Sciatic nerve (tissue), 2 donors: ENCODE data around the gene NPHS1. TPM values are rescaled to one million over a fixed set of nuclear protein-coding genes. Genes with fewer than 3 reads are reported as not detected.

Source experiments
- ATAC-seq: fragments of 200-7000 bp; cut with Tn5 transposase; one replicate; pipeline ENCODE4 v1.9.1; 2020; ENCODE audit warnings: mild to moderate bottlenecking, moderate library complexity
- DNase-seq: peaks from one replicate; pipeline ENCODE4 v3.0.0-alpha.2; 2020; ENCODE audit warnings: low spot score
- intact Hi-C: fragments of 100-400 bp; cut with DNase I; formaldehyde crosslinking; loops from one replicate; pipeline ENCODE4 v1.14.2; 2022
- total RNA-seq: library from RNA; stranded (reverse); fragmentation: NEBNext Ultra II Directional; extraction: Animal tissue kit (Norgen Biotek cat#: 25700); gene quantifications from one replicate; pipeline ENCODE4 v1.2.1, GENCODE V29; 2021
- donor health status: DM: no; HTN: no; CAD: no.
- donor health status: DM: no; HTN: no; CAD: no.

NPHS1 gene
- total RNA-seq, 1 donor from 2014 or later = not detected

- DNase-seq (no peak), ATAC-seq (no peak)
- intact Hi-C loops = no loop called here
Measured at GRCh38 chr19:35780058-35780457, 72.2 kb downstream of the NPHS1 start.

GRCh38 chr19:35779033-35779432, 73.3 kb downstream of the NPHS1 start:
- no peak for ATAC-seq
- intact Hi-C loops = no loop called here

GRCh38 chr19:35777961-35778360, 74.3 kb downstream of the NPHS1 start:
- ATAC-seq (no peak), DNase-seq (no peak)
- intact Hi-C loops = no loop called here

More at GRCh38 chr19:35779033-35779432, 73.3 kb downstream of the NPHS1 start:
- DNase-seq = no peak

- peak; percentile 39 for ATAC-seq
- intact Hi-C loops = no loop called here
- no peak for DNase-seq
Measured at GRCh38 chr19:35777086-35777841, 75.0 kb downstream of the NPHS1 start.

GRCh38 chr19:35776102-35776788, 76.1 kb downstream of the NPHS1 start:
- intact Hi-C loops = no loop called here
- no peak for ATAC-seq
- DNase-seq = no peak

Other genes with a start within 250 kb of the NPHS1 start
- 13.5 TPM for gene HAUS5, start 239.8 kb downstream of the NPHS1 start, total RNA-seq
- 56.7 TPM for gene RBM42, start 223.5 kb downstream of the NPHS1 start, total RNA-seq
- gene ETV2, start 210.8 kb downstream of the NPHS1 start, total RNA-seq = 1.2 TPM
- gene COX6B1, start 204.2 kb downstream of the NPHS1 start, total RNA-seq = 211 TPM
- not detected for gene UPK1A, start 186.0 kb downstream of the NPHS1 start, total RNA-seq
- gene ZBTB32, start 147.9 kb downstream of the NPHS1 start, total RNA-seq = 0.18 TPM
- gene KMT2B, start 134.5 kb downstream of the NPHS1 start, total RNA-seq = 41.1 TPM
- gene IGFLR1, start 110.1 kb downstream of the NPHS1 start, total RNA-seq = 10.8 TPM
- gene U2AF1L4, start 107.1 kb downstream of the NPHS1 start, total RNA-seq = 22.9 TPM
- gene PSENEN, start 106.9 kb downstream of the NPHS1 start, total RNA-seq = 45.6 TPM
- gene LIN37, start 103.9 kb downstream of the NPHS1 start, total RNA-seq = 12.3 TPM
- gene HSPB6, start 95.5 kb downstream of the NPHS1 start, total RNA-seq = 79.7 TPM
- gene PROSER3, start 94.3 kb downstream of the NPHS1 start, total RNA-seq = 29.4 TPM
- gene ARHGAP33, start 76.9 kb downstream of the NPHS1 start, total RNA-seq = 26.8 TPM
- not detected for gene PRODH2, start 39.7 kb downstream of the NPHS1 start, total RNA-seq
- 0.13 TPM for gene KIRREL2, start 4.4 kb upstream of the NPHS1 start, total RNA-seq
- gene APLP1, start 16.1 kb upstream of the NPHS1 start, total RNA-seq = 14.1 TPM
- 39.3 TPM for gene NFKBID, start 48.0 kb upstream of the NPHS1 start, total RNA-seq
- 14.3 TPM for gene HCST, start 50.0 kb upstream of the NPHS1 start, total RNA-seq
- gene TYROBP, start 55.8 kb upstream of the NPHS1 start, total RNA-seq = 104 TPM
- gene LRFN3, start 83.9 kb upstream of the NPHS1 start, total RNA-seq = 13.1 TPM
- gene SDHAF1, start 142.7 kb upstream of the NPHS1 start, total RNA-seq = 17.0 TPM
- gene SYNE4, start 156.3 kb upstream of the NPHS1 start, total RNA-seq = 0.67 TPM
- gene ALKBH6, start 161.7 kb upstream of the NPHS1 start, total RNA-seq = 22.8 TPM
- gene CLIP3, start 180.4 kb upstream of the NPHS1 start, total RNA-seq = 72.8 TPM
- gene THAP8, start 201.8 kb upstream of the NPHS1 start, total RNA-seq = 10.5 TPM
- gene WDR62, start 202.4 kb upstream of the NPHS1 start, total RNA-seq = 1.2 TPM